HCT116 (cell line): ENCODE measurements around the gene ADGRE2. TPM values are rescaled to one million over a fixed set of nuclear protein-coding genes. Genes with fewer than 3 reads are reported as not detected.
A peak's percentile ranks its signal among the peaks of the same experiment; 100 is the strongest.

ENCODE experiments used
- ATAC-seq: fragments of 200-7000 bp; cut with Tn5 transposase; 2 replicates; pipeline ENCODE4 v1.9.1; 2020; ENCODE audit warnings: mild to moderate bottlenecking, moderate library complexity
- BruUV-seq: library from RNA; stranded (reverse); fragments of 400-500 nt; replicated peaks from 2 replicates; lab custom pipeline; 2021; lab: Mats Ljungman, UMichigan
- CTCF ChIA-PET: fragments of 300-600 bp; sonication (Branson Sonifier 250); formaldehyde crosslinking; loops from one replicate; lab custom pipeline; 2021; ENCODE audit warnings: antibody characterized with exemption; lab: Charles Lee
- POLR2A ChIA-PET: fragments of 300-600, 350-600 bp; sonication (Branson Sonifier 250); formaldehyde crosslinking; loops from one replicate; lab custom pipeline; 2021; ENCODE audit warnings: antibody characterized with exemption; lab: Charles Lee
- RAD21 ChIA-PET, 2 experiments: fragments of 300-600 bp; sonication (Branson Sonifier 250); formaldehyde crosslinking; loops; one replicate each; lab custom pipeline; 2023; ENCODE audit warnings: low total read pairs in 2 of 2; ENCODE audit not compliant: uncharacterized antibody in 2 of 2, unreplicated experiment in 2 of 2, low non-redundant PET in 1 of 2; lab: Charles Lee
- DNase-seq: peaks from one replicate; pipeline ENCODE4 v3.0.0-alpha.2; 2010; ENCODE audit warnings: low read depth, low spot score
- H2AFZ ChIP-seq: fragments of 200-600 bp; shearing (Covaris generic), sonication (generic); 2 replicates; pipeline ENCODE4 v1.6.1; 2017; ENCODE audit warnings: low read depth, mixed run types, mixed read lengths, antibody characterized with exemption, low read length; ENCODE audit not compliant: poor library complexity, severe bottlenecking
- H3K27ac ChIP-seq: 2 replicates; pipeline ENCODE4 v1.5.1; 2012; ENCODE audit warnings: low read depth, low read length
- H3K27me3 ChIP-seq: fragments of 200-600 bp; sonication (generic); 2 replicates; pipeline ENCODE4 v1.6.1; 2016; ENCODE audit warnings: mixed run types, low read length, mixed read lengths; ENCODE audit not compliant: insufficient read depth
- H3K36me3 ChIP-seq, 2 experiments: fragments of 200-500 bp in 1 of 2; fragments of 200-600 bp in 1 of 2; sonication (Bioruptor generic) in 1 of 2; sonication (generic) in 1 of 2; 2 replicates each; pipeline versions ENCODE4 v1.5.1 to v1.6.1; 2014 to 2016; ENCODE audit warnings: low read length in 2 of 2, inconsistent platforms in 1 of 2, mixed read lengths in 1 of 2, mixed run types in 1 of 2; ENCODE audit not compliant: insufficient read depth in 2 of 2, control insufficient read depth in 1 of 2
- H3K4me1 ChIP-seq, 2 experiments: fragments of 200-600 bp in 1 of 2; sonication (generic) in 1 of 2; 2 replicates each; pipeline versions ENCODE4 v1.5.1 to v1.6.1; 2012 to 2017; ENCODE audit warnings: low read length in 2 of 2, inconsistent platforms in 1 of 2, mild to moderate bottlenecking in 1 of 2, mixed read lengths in 1 of 2, mixed run types in 1 of 2, moderate library complexity in 1 of 2; ENCODE audit not compliant: insufficient read depth in 2 of 2, control insufficient read depth in 1 of 2
- H3K4me2 ChIP-seq: fragments of 200-600 bp; sonication (generic); 2 replicates; pipeline ENCODE4 v1.6.1; 2017; ENCODE audit warnings: mixed run types, low read length, mixed read lengths
- H3K4me3 ChIP-seq, 2 experiments: fragments of 200-600 bp in 1 of 2; sonication (generic) in 1 of 2; replicated peaks in 1 of 2; 2 replicates each; pipeline ENCODE4 v1.5.1; 2011 to 2016; ENCODE audit warnings: low read length in 2 of 2, control low read depth in 1 of 2, low read depth in 1 of 2, mild to moderate bottlenecking in 1 of 2, mixed read lengths in 1 of 2, mixed run types in 1 of 2
- H3K79me2 ChIP-seq: fragments of 200-600 bp; sonication (generic); 2 replicates; pipeline ENCODE4 v1.6.1; 2017; ENCODE audit warnings: mild to moderate bottlenecking, mixed run types, low read length, moderate library complexity, mixed read lengths; ENCODE audit not compliant: insufficient read depth
- H3K9ac ChIP-seq: fragments of 200-600 bp; sonication (generic); 2 replicates; pipeline ENCODE4 v1.6.1; 2016; ENCODE audit warnings: low read length, mixed read lengths
- H3K9me2 ChIP-seq: fragments of 200-600 bp; sonication (generic), shearing (Covaris generic); 2 replicates; pipeline ENCODE4 v1.6.1; 2017; ENCODE audit warnings: mixed run types, mild to moderate bottlenecking, moderate library complexity; ENCODE audit not compliant: insufficient read depth
- H3K9me3 ChIP-seq, 2 experiments: fragments of 200-500 bp in 1 of 2; fragments of 200-600 bp in 1 of 2; sonication (Bioruptor generic) in 1 of 2; sonication (generic) in 1 of 2; 2 replicates each; pipeline ENCODE4 v1.6.1; 2014 to 2017; ENCODE audit warnings: low read length in 2 of 2, mixed read lengths in 2 of 2, inconsistent platforms in 1 of 2, low read depth in 1 of 2, mild to moderate bottlenecking in 1 of 2, mixed run types in 1 of 2, moderate library complexity in 1 of 2; ENCODE audit not compliant: control insufficient read depth in 1 of 2, insufficient read depth in 1 of 2
- H4K20me1 ChIP-seq: fragments of 200-600 bp; sonication (generic), shearing (Covaris generic); 2 replicates; pipeline ENCODE4 v1.6.1; 2017; ENCODE audit warnings: mixed run types, mild to moderate bottlenecking, moderate library complexity; ENCODE audit not compliant: insufficient read depth
- CEBPB ChIP-seq: IDR thresholded peaks from 2 replicates; pipeline ENCODE4 v1.6.1; 2012; ENCODE audit warnings: low read depth
- EGR1 ChIP-seq: IDR thresholded peaks from 2 replicates; pipeline ENCODE4 v1.6.1; 2012; ENCODE audit warnings: low read depth
- ELF1 ChIP-seq: IDR thresholded peaks from 2 replicates; pipeline ENCODE4 v1.6.1; 2012; ENCODE audit warnings: low read depth, borderline replicate concordance
- EZH2 ChIP-seq: fragments of 200-600 bp; sonication (generic); IDR thresholded peaks from 2 replicates; pipeline ENCODE4 v1.6.1; 2017; ENCODE audit warnings: antibody characterized with exemption, mixed run types
- JUND ChIP-seq: IDR thresholded peaks from 2 replicates; pipeline ENCODE4 v1.6.1; 2012
- POLR2A ChIP-seq: IDR thresholded peaks from 2 replicates; pipeline ENCODE4 v1.7.0; 2011; ENCODE audit warnings: borderline replicate concordance; ENCODE audit not compliant: insufficient read depth, insufficient read length; ENCODE audit errors: extremely low read depth
- POLR2AphosphoS5 ChIP-seq: IDR thresholded peaks from 2 replicates; pipeline ENCODE4 v1.6.1; 2011; ENCODE audit warnings: mild to moderate bottlenecking, low read depth, low read length, moderate library complexity
- RAD21 ChIP-seq: IDR thresholded peaks from 2 replicates; pipeline ENCODE4 v1.6.1; 2012; ENCODE audit warnings: low read depth, mild to moderate bottlenecking
- REST ChIP-seq: IDR thresholded peaks from 2 replicates; pipeline ENCODE4 v1.6.1; 2012; ENCODE audit warnings: low read depth
- SP1 ChIP-seq: IDR thresholded peaks from 2 replicates; pipeline ENCODE4 v1.6.1; 2012; ENCODE audit warnings: low read depth
- SRF ChIP-seq: IDR thresholded peaks from 2 replicates; pipeline ENCODE4 v1.6.1; 2012; ENCODE audit warnings: low read depth
- TCF7L2 ChIP-seq: IDR thresholded peaks from 2 replicates; pipeline ENCODE4 v1.7.0; 2011; ENCODE audit warnings: borderline replicate concordance, inconsistent platforms; ENCODE audit not compliant: insufficient read depth, insufficient read length; ENCODE audit errors: extremely low read depth
- ZBTB33 ChIP-seq: IDR thresholded peaks from 2 replicates; pipeline ENCODE4 v1.6.1; 2011; ENCODE audit warnings: mild to moderate bottlenecking, low read length, moderate library complexity; ENCODE audit not compliant: insufficient replicate concordance; ENCODE audit errors: extremely low read depth
- ZFX ChIP-seq: fragments of 450-650 bp; IDR thresholded peaks from 2 replicates; pipeline ENCODE4 v1.6.1; 2017
- ZNF274 ChIP-seq: fragments of 200-500 bp; sonication (Bioruptor generic); IDR thresholded peaks from 2 replicates; pipeline ENCODE4 v1.6.1; 2014; ENCODE audit warnings: mild to moderate bottlenecking, low read depth, low read length, inconsistent platforms
- intact Hi-C: fragments of 100-400 bp; cut with micrococcal nuclease; formaldehyde crosslinking; loops from 2 replicates; pipeline ENCODE4 v1.10.0; 2022
- total RNA-seq: library from RNA; stranded (reverse); gene quantifications from one replicate; pipeline ENCODE4 v1.2.1, GENCODE V29; 2021; ENCODE audit not compliant: unreplicated experiment
- TF ChIP-seq, protein P1 (sequence below): IDR thresholded peaks from 2 replicates; pipeline ENCODE4 v1.6.1; 2012
- TF ChIP-seq, protein P2 (sequence below): IDR thresholded peaks from 2 replicates; pipeline ENCODE4 v1.6.1; 2012

Gene ADGRE2
- total RNA-seq, 1 experiment from 2014 or later = 8.4 TPM

GRCh38 chr19:14689598-14690503 is 88.5 kb downstream of the ADGRE2 start, which contains the start of gene ZNF333:
Gene ZNF333, plus strand, starts transcription at chr19:14690048. Its CDS starts 3,444 bp downstream, at chr19:14693492.
- peak; percentile 96 for ATAC-seq
- H3K27me3 ChIP-seq = no peaks in the 10 kb centered on the region
- no peaks in the 10 kb centered on the region for H3K36me3 ChIP-seq
- H3K9me2 ChIP-seq = no peaks in the 10 kb centered on the region
- peak within 1 kb of the TSS; percentile 74 for H2AFZ ChIP-seq
- peak within 1 kb of the TSS; percentile 88 for H3K27ac ChIP-seq
- peak within 1 kb of the TSS; percentile 79 to 90 for H3K4me3 ChIP-seq
- CTCF ChIA-PET = interaction anchor here (0.9 to 3.1 kb wide), 5 partner anchors 18 to 118 kb away, joined by 3 to 28 read pairs (median 3); partner anchors contain the start of gene NDUFB7
- no peaks in the 10 kb centered on the region for H4K20me1 ChIP-seq
- peak; percentile 85 for DNase-seq
- RAD21 ChIA-PET = no interaction called here
- no TSS peak for BruUV-seq
- POLR2A ChIA-PET = interaction anchor here (0.5 to 3.3 kb wide), 9 partner anchors 9 to 1148 kb away, joined by 3 to 22 read pairs (median 3); partner anchors contain the start of genes DNAJB1 and NDUFB7
- H3K4me2 ChIP-seq = peak within 1 kb of the TSS; percentile 94
- H3K4me1 ChIP-seq = peaks cover 3 to 7% of the 10 kb centered on the region in 2 experiments; a peak in 3 of 4 replicates
- no peaks in the 10 kb centered on the region; the same call in 1 of the 2 replicates for H3K79me2 ChIP-seq
- H3K9ac ChIP-seq = peak within 1 kb of the TSS; percentile 65
- intact Hi-C loops = loop anchor here (5.0 kb wide), 1 partner anchor 133 kb away; no protein-coding TSS in a partner anchor
- H3K9me3 ChIP-seq = no peaks in the 10 kb centered on the region
- TF ChIP-seq REST = no peak
- TF ChIP-seq SP1 = no peak
- TF ChIP-seq, protein P1, sequence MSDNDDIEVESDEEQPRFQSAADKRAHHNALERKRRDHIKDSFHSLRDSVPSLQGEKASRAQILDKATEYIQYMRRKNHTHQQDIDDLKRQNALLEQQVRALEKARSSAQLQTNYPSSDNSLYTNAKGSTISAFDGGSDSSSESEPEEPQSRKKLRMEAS = 0 out of 2 replicates have a peak, but pooled peaks have one; percentile 45
- TF ChIP-seq EZH2 = no peak
- TF ChIP-seq CEBPB = no peak
- no peak for TF ChIP-seq SRF
- no peak for TF ChIP-seq ZNF274
- no peak for TF ChIP-seq JUND
- peak; percentile 12 for TF ChIP-seq TCF7L2
- TF ChIP-seq EGR1 = peak; percentile 77
- TF ChIP-seq, protein P2, sequence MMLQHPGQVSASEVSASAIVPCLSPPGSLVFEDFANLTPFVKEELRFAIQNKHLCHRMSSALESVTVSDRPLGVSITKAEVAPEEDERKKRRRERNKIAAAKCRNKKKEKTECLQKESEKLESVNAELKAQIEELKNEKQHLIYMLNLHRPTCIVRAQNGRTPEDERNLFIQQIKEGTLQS = no peak
- no peak for TF ChIP-seq ZBTB33
- TF ChIP-seq ELF1 = peak; percentile 79
- peak; percentile 49 for TF ChIP-seq POLR2A
- peak; percentile 44; the same call in 1 of the 2 replicates for TF ChIP-seq ZFX
- peak; percentile 75 for TF ChIP-seq POLR2AphosphoS5
- TF ChIP-seq RAD21 = no peak
